IMR-90 (cell line): ENCODE measurements around the gene ZNF467. TPM values are rescaled to one million over a fixed set of nuclear protein-coding genes. Genes with fewer than 3 reads are reported as not detected.

ENCODE experiments used
- ATAC-seq: fragments of 200-7000 bp; cut with Tn5 transposase; 2 replicates; pipeline ENCODE4 v1.9.1; 2020; ENCODE audit warnings: low read depth, mild to moderate bottlenecking, moderate library complexity
- BruUV-seq: library from RNA; stranded (reverse); fragments of 400-500 nt; replicated peaks from 2 replicates; lab custom pipeline; 2021; lab: Mats Ljungman, UMichigan
- CTCF ChIA-PET: fragments of 300-600 bp; formaldehyde crosslinking; extraction: SDS; loops from one replicate; lab custom pipeline; 2021; ENCODE audit warnings: antibody characterized with exemption; lab: Yijun Ruan, JAX
- POLR2A ChIA-PET: fragments of 300-600 bp; sonication (Branson Sonifier 250); formaldehyde crosslinking; loops from one replicate; lab custom pipeline; 2022; ENCODE audit warnings: antibody characterized with exemption; ENCODE audit not compliant: unreplicated experiment; lab: Charles Lee
- DNase-seq: peaks from one replicate; pipeline ENCODE4 v3.0.0; 2013
- H2AFZ ChIP-seq: replicated peaks from 2 replicates; pipeline ENCODE3; 2013; ENCODE audit warnings: low read length, mild to moderate bottlenecking; ENCODE audit not compliant: poor library complexity
- H2AK5ac ChIP-seq: 2 replicates; pipeline ENCODE4 v1.6.1; 2013; ENCODE audit warnings: low read depth, low read length, inconsistent platforms
- H2AK9ac ChIP-seq: replicated peaks from 2 replicates; pipeline ENCODE3; 2013; ENCODE audit warnings: mild to moderate bottlenecking, low read depth, low read length, moderate library complexity; ENCODE audit not compliant: poor library complexity
- H2BK120ac ChIP-seq: 2 replicates; pipeline ENCODE4 v1.6.1; 2013; ENCODE audit warnings: low read depth, low read length, inconsistent platforms
- H2BK15ac ChIP-seq: 3 replicates; pipeline ENCODE4 v1.6.1; 2013; ENCODE audit warnings: low read depth, low read length, inconsistent platforms
- H2BK20ac ChIP-seq: 2 replicates; pipeline ENCODE4 v1.6.1; 2013; ENCODE audit warnings: low read depth, mild to moderate bottlenecking, inconsistent platforms, low read length, moderate library complexity
- H2BK5ac ChIP-seq: 2 replicates; pipeline ENCODE4 v1.6.1; 2013; ENCODE audit warnings: mild to moderate bottlenecking, low read depth, low read length, inconsistent platforms; ENCODE audit not compliant: poor library complexity, severe bottlenecking
- H3K14ac ChIP-seq: replicated peaks from 2 replicates; pipeline ENCODE4 v1.6.1; 2013; ENCODE audit warnings: low read depth, low read length, inconsistent platforms
- H3K18ac ChIP-seq: 2 replicates; pipeline ENCODE4 v1.6.1; 2013; ENCODE audit warnings: low read depth, low read length, control low read depth
- H3K23ac ChIP-seq: 2 replicates; pipeline ENCODE4 v1.6.1; 2013; ENCODE audit warnings: low read depth, low read length, inconsistent platforms
- H3K27ac ChIP-seq: 2 replicates; pipeline ENCODE4 v1.5.1; 2013; ENCODE audit warnings: mild to moderate bottlenecking, control low read depth, low read length; ENCODE audit not compliant: insufficient read depth
- H3K27me3 ChIP-seq: 2 replicates; pipeline ENCODE4 v1.6.1; 2013; ENCODE audit warnings: low read length; ENCODE audit not compliant: control insufficient read depth, insufficient read depth
- H3K36me3 ChIP-seq: 2 replicates; pipeline ENCODE4 v1.6.1; 2013; ENCODE audit warnings: low read length, mixed read lengths; ENCODE audit not compliant: control insufficient read depth, insufficient read depth
- H3K4ac ChIP-seq: 2 replicates; pipeline ENCODE4 v1.6.1; 2013; ENCODE audit warnings: low read depth, low read length, inconsistent platforms
- H3K4me1 ChIP-seq: 2 replicates; pipeline ENCODE4 v1.6.1; 2013; ENCODE audit warnings: low read length, mixed read lengths; ENCODE audit not compliant: control insufficient read depth, insufficient read depth
- H3K4me2 ChIP-seq: 2 replicates; pipeline ENCODE4 v1.6.1; 2013; ENCODE audit warnings: low read depth, mild to moderate bottlenecking, control low read depth, low read length, moderate library complexity
- H3K4me3 ChIP-seq: 2 replicates; pipeline ENCODE4 v1.5.1; 2013; ENCODE audit warnings: low read depth, mild to moderate bottlenecking, control low read depth, low read length, moderate library complexity; ENCODE audit not compliant: insufficient read depth
- H3K56ac ChIP-seq: 2 replicates; pipeline ENCODE4 v1.6.1; 2013; ENCODE audit warnings: low read length, inconsistent platforms; ENCODE audit not compliant: insufficient read depth; ENCODE audit errors: extremely low read depth
- H3K79me1 ChIP-seq, 2 experiments: 2 replicates each; pipeline ENCODE4 v1.6.1; 2013; ENCODE audit warnings: low read length in 2 of 2, inconsistent platforms in 1 of 2, low read depth in 1 of 2
- H3K9ac ChIP-seq: 2 replicates; pipeline ENCODE4 v1.6.1; 2013; ENCODE audit warnings: low read depth, low read length, control low read depth
- H3K9me1 ChIP-seq: 2 replicates; pipeline ENCODE4 v1.6.1; 2013; ENCODE audit warnings: low read length, inconsistent platforms; ENCODE audit not compliant: insufficient read depth
- H3K9me3 ChIP-seq: 2 replicates; pipeline ENCODE4 v1.6.1; 2013; ENCODE audit warnings: low read length; ENCODE audit not compliant: control insufficient read depth, insufficient read depth
- H4K20me1 ChIP-seq: 2 replicates; pipeline ENCODE4 v1.6.1; 2013; ENCODE audit warnings: low read length, inconsistent platforms; ENCODE audit not compliant: insufficient read depth
- H4K5ac ChIP-seq: 2 replicates; pipeline ENCODE4 v1.6.1; 2013; ENCODE audit warnings: mild to moderate bottlenecking, low read depth, low read length, control low read depth
- H4K8ac ChIP-seq, 2 experiments: 2 replicates each; pipeline ENCODE4 v1.6.1; 2013; ENCODE audit warnings: low read depth in 2 of 2, low read length in 2 of 2, control low read depth in 1 of 2, inconsistent platforms in 1 of 2
- H4K91ac ChIP-seq: 2 replicates; pipeline ENCODE4 v1.6.1; 2013; ENCODE audit warnings: low read depth, low read length, inconsistent platforms; ENCODE audit not compliant: insufficient read depth
- BHLHE40 ChIP-seq: fragments of 150-350 bp; IDR thresholded peaks from 2 replicates; pipeline ENCODE4 v1.6.1; 2016; ENCODE audit warnings: mild to moderate bottlenecking, low read depth, low read length
- CEBPB ChIP-seq: IDR thresholded peaks from 2 replicates; pipeline ENCODE4 v1.6.1; 2012; ENCODE audit warnings: low read depth, low read length, improper control_type of control experiment
- CHD1 ChIP-seq: IDR thresholded peaks from 2 replicates; pipeline ENCODE4 v1.6.1; 2012; ENCODE audit warnings: low read depth, low read length, improper control_type of control experiment
- ELK1 ChIP-seq: fragments of 150-350 bp; IDR thresholded peaks from 2 replicates; pipeline ENCODE4 v1.6.1; 2016; ENCODE audit warnings: low read depth, mild to moderate bottlenecking, low read length, moderate library complexity, borderline replicate concordance
- FOS ChIP-seq: fragments of 150-350 bp; IDR thresholded peaks from 2 replicates; pipeline ENCODE4 v1.6.1; 2016; ENCODE audit warnings: low read depth, low read length
- MXI1 ChIP-seq: IDR thresholded peaks from 2 replicates; pipeline ENCODE4 v1.6.1; 2012; ENCODE audit warnings: low read depth, mild to moderate bottlenecking, low read length, moderate library complexity, borderline replicate concordance
- NFE2L2 ChIP-seq: fragments of 150-350 bp; IDR thresholded peaks from 2 replicates; pipeline ENCODE4 v1.6.1; 2016; ENCODE audit warnings: low read depth, mild to moderate bottlenecking, low read length
- RAD21 ChIP-seq: IDR thresholded peaks from 2 replicates; pipeline ENCODE4 v1.6.1; 2012; ENCODE audit warnings: low read length, improper control_type of control experiment
- RCOR1 ChIP-seq: IDR thresholded peaks from 2 replicates; pipeline ENCODE4 v1.6.1; 2012; ENCODE audit warnings: mild to moderate bottlenecking, low read length, improper control_type of control experiment; ENCODE audit not compliant: insufficient replicate concordance
- RFX5 ChIP-seq: IDR thresholded peaks from 2 replicates; pipeline ENCODE4 v1.8.0; 2012; ENCODE audit warnings: low read depth, mild to moderate bottlenecking, low read length, moderate library complexity
- SMC3 ChIP-seq: fragments of 150-350 bp; IDR thresholded peaks from 2 replicates; pipeline ENCODE4 v1.6.1; 2016; ENCODE audit warnings: low read depth, mild to moderate bottlenecking, antibody characterized with exemption, low read length, moderate library complexity
- WGBS, 2 experiments: methylation state at CpG; one replicate each; pipeline versions ENCODE4 v1.1.5 to v1.1.7; 2013; ENCODE audit warnings: missing lambda C conversion rate in 2 of 2; ENCODE audit not compliant: insufficient read length in 1 of 2; ENCODE audit errors: extremely low coverage in 2 of 2; 5-methylcytosine and 5-hydroxymethylcytosine counted together
- dilution Hi-C: fragments of 300-500 bp; cut with HindIII; formaldehyde crosslinking; loops from one replicate; pipeline ENCODE4 v1.14.3; 2018; ENCODE audit warnings: low sequenced_read_pairs; ENCODE audit not compliant: unreplicated experiment
- in situ Hi-C: fragments of 300-500 bp; cut with MboI; formaldehyde crosslinking; loops from 3 replicates; pipeline ENCODE4 v1.14.3; 2019; ENCODE audit warnings: low sequenced_read_pairs, inconsistent platforms, mixed read lengths
- intact Hi-C: fragments of 100-400 bp; cut with micrococcal nuclease; formaldehyde crosslinking; loops from 2 replicates; pipeline ENCODE4 v1.10.0; 2022
- polyA plus RNA-seq, 3 experiments: library from polyadenylated mRNA; depleted of rRNA; stranded (reverse); fragments of >200 nt; gene quantifications; 2 replicates each; pipeline ENCODE4 v1.2.3, GENCODE V29; 2012; ENCODE audit warnings: low replicate concordance in 1 of 3
- total RNA-seq: library from RNA; depleted of rRNA; stranded (reverse); fragments of >200 nt; gene quantifications from 2 replicates; pipeline ENCODE4 v1.2.3, GENCODE V29; 2012

ZNF467 gene
- total and polyA plus RNA-seq, 2 of the 4 experiments (the other 2 are of a cell fraction): 0.67 TPM; not detected in 1

- no peak overlapping the region for H2AFZ ChIP-seq
- no peak overlapping the region for H4K8ac ChIP-seq
- no peak overlapping the region for H2BK20ac ChIP-seq
- H3K4me3 ChIP-seq: no peak overlapping the region
- H3K23ac ChIP-seq: no peak overlapping the region
- no peaks in the 10 kb centered on the region for H3K9me3 ChIP-seq
- dilution Hi-C loops (no loop called here), in situ Hi-C loops (no loop called here), intact Hi-C loops (no loop called here)
- no peak overlapping the region for H2BK15ac ChIP-seq
- ChIA-PET CTCF (no interaction called here), POLR2A (no interaction called here)
- H3K56ac ChIP-seq: no peak overlapping the region
- no peaks in the 10 kb centered on the region for H3K4me1 ChIP-seq
- H4K5ac ChIP-seq: no peak overlapping the region
- no peak overlapping the region for H2AK5ac ChIP-seq
- H3K14ac ChIP-seq: no peak overlapping the region
- H4K91ac ChIP-seq: no peak overlapping the region
- no peak overlapping the region for H3K4me2 ChIP-seq
- H3K9me1 ChIP-seq: no peaks in the 10 kb centered on the region
- BruUV-seq: no TSS peak
- H3K79me1 ChIP-seq: no peaks in the 10 kb centered on the region
- H3K4ac ChIP-seq: no peak overlapping the region
- no peak for ATAC-seq
- no peak overlapping the region for H3K9ac ChIP-seq
- H2AK9ac ChIP-seq: no peak overlapping the region
- H3K18ac ChIP-seq: no peak overlapping the region
- 84% methylated on average over 6 of the region's 21 CpGs; no CpG with 5 or more reads in 1 of the 2 experiments for WGBS, 2 experiments
- no peak for DNase-seq
- H2BK120ac ChIP-seq: no peak overlapping the region
- no peak overlapping the region for H3K27ac ChIP-seq
- no peak for TF ChIP-seq RFX5
- TF ChIP-seq RCOR1: no peak
- TF ChIP-seq ELK1: no peak
- TF ChIP-seq FOS: no peak
- TF ChIP-seq NFE2L2: no peak
- TF ChIP-seq CEBPB: no peak
- no peak for TF ChIP-seq CHD1
- no peak for TF ChIP-seq BHLHE40
- no peak for TF ChIP-seq SMC3
- TF ChIP-seq MXI1: no peak
- no peak for TF ChIP-seq RAD21
- peaks cover 52% of the 10 kb centered on the region; the same call in 1 of the 2 replicates for H3K27me3 ChIP-seq
- H4K20me1 ChIP-seq: no peaks in the 10 kb centered on the region
- no peaks in the 10 kb centered on the region for H3K36me3 ChIP-seq
- H2BK5ac ChIP-seq: no peak overlapping the region
Measured at GRCh38 chr7:149791411-149792219, 18.2 kb upstream of the ZNF467 start.
